Bone marrow (tissue), 2 donors: ENCODE results near the gene PGAP3.

ENCODE experiments used
- DNase-seq, 2 donors: peaks; one replicate each; lab custom pipeline; 2025; lab: John Stamatoyannopoulos, UW

Gene PGAP3

DNA sequence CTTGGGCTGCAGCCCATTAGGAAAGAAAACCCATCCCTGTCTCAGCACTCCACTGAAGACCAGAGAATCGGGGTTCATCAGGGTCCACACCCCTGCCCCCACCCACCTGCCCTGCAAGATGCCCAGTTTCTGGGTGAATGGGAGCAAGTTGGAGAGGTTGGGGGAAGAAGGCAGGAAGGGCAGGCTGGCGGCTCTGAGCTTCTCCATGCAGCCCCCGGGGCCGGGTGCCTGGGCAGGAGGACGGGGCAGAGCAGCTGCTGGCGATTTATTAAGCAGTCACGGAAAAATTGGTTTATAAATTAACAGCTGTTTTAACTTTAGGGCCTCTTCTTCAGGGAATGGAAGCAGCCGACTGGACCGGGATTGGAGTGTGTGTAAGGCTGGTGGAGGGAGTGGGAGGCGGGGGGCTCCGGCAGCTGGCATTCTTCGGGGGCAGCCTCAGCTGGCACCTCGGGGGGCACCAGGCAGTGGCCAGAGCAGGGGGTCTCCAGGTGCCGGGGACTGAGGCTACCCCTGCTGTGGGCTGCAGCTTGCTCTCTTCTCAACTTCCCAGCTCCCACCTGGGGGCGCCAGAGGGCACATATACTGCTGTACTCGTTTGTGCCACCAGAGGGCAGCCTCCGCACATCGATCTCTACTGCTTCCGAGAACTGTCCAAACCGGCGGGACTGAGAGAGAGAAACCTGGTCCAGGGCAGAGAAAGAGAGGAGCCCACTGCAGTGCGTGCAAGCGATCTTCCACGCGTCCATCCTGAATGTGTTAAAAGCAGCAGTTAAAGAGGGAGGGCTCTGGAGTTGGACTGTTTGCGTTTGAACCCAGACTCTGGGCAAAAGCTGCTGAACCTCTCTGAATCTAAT is 66.1 kb downstream of the PGAP3 start:
- peak; percentile 67 to 84 for DNase-seq
